ENCODE data around the gene UTS2B.

DNA sequence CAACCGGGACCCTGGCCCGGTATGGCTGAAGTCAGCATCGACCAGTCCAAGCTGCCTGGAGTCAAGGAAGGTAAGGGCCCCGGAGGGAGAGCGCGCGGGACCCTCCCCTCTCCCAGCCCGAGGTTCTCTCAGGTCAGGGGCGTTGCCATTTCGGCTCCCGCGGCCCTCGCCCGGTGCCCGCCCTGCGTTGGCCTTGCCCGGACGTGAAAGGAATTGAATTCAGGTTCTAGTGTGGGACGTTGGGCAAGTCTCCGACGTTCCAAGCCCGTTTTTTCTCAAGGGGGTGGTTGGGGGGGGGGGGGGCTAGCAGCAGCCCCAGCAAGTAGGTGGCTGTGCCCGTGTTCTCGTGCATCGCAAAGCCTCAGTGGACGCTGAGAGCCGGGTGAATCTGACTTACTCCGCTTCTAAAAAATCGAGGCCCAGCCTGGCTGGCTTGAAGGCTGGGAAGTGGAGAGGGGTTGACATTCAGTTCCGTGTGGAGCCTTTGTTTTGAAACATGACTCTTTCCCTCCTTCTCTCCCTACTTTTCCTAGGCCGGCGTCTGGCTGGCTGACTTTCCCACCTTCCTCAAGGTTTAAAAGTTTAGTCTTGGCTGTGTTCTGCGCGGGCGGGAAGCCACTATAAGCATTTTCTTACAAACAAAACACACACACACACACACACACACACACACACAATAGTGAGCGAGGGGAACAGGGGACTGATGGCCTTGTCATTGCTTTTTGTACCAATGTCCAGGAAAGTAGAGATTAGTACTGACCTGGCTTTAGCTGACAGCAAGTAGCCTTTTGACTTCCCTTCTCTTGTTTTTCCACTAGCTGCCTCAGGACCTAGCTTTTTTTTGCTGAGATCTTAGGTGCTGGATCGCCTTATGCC lies at the start of gene UTS2B:
- no peak for TF ChIP-seq EZH2phosphoT487 (IDR thresholded peaks at IDR 0.05; ENCODE audit: low read depth)
- TF ChIP-seq, protein P1, sequence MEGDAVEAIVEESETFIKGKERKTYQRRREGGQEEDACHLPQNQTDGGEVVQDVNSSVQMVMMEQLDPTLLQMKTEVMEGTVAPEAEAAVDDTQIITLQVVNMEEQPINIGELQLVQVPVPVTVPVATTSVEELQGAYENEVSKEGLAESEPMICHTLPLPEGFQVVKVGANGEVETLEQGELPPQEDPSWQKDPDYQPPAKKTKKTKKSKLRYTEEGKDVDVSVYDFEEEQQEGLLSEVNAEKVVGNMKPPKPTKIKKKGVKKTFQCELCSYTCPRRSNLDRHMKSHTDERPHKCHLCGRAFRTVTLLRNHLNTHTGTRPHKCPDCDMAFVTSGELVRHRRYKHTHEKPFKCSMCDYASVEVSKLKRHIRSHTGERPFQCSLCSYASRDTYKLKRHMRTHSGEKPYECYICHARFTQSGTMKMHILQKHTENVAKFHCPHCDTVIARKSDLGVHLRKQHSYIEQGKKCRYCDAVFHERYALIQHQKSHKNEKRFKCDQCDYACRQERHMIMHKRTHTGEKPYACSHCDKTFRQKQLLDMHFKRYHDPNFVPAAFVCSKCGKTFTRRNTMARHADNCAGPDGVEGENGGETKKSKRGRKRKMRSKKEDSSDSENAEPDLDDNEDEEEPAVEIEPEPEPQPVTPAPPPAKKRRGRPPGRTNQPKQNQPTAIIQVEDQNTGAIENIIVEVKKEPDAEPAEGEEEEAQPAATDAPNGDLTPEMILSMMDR (IDR thresholded peaks at IDR 0.05; ENCODE audit: low read depth, low read length), result no peak
